IMR-90 (cell line): ENCODE data around the gene RIBC1. TPM values are rescaled to one million over a fixed set of nuclear protein-coding genes. Genes with fewer than 3 reads are reported as not detected.
"Not testable (repeated sequence)": the region's sequence is repeated elsewhere in the genome, so short reads cannot be mapped to it uniquely, and the experiment has no call there.

Experiments
- ATAC-seq: fragments of 200-7000 bp; cut with Tn5 transposase; 2 replicates; pipeline ENCODE4 v1.9.1; 2020; ENCODE audit warnings: low read depth, mild to moderate bottlenecking, moderate library complexity
- BruUV-seq: library from RNA; stranded (reverse); fragments of 400-500 nt; replicated peaks from 2 replicates; lab custom pipeline; 2021; lab: Mats Ljungman, UMichigan
- CTCF ChIA-PET: fragments of 300-600 bp; formaldehyde crosslinking; extraction: SDS; loops from one replicate; lab custom pipeline; 2021; ENCODE audit warnings: antibody characterized with exemption; lab: Yijun Ruan, JAX
- POLR2A ChIA-PET: fragments of 300-600 bp; sonication (Branson Sonifier 250); formaldehyde crosslinking; loops from one replicate; lab custom pipeline; 2022; ENCODE audit warnings: antibody characterized with exemption; ENCODE audit not compliant: unreplicated experiment; lab: Charles Lee
- DNase-seq: peaks from one replicate; pipeline ENCODE4 v3.0.0; 2013
- H2AFZ ChIP-seq: replicated peaks from 2 replicates; pipeline ENCODE3; 2013; ENCODE audit warnings: low read length, mild to moderate bottlenecking; ENCODE audit not compliant: poor library complexity
- H2AK5ac ChIP-seq: 2 replicates; pipeline ENCODE4 v1.6.1; 2013; ENCODE audit warnings: low read depth, low read length, inconsistent platforms
- H2AK9ac ChIP-seq: replicated peaks from 2 replicates; pipeline ENCODE3; 2013; ENCODE audit warnings: mild to moderate bottlenecking, low read depth, low read length, moderate library complexity; ENCODE audit not compliant: poor library complexity
- H2BK120ac ChIP-seq: 2 replicates; pipeline ENCODE4 v1.6.1; 2013; ENCODE audit warnings: low read depth, low read length, inconsistent platforms
- H2BK15ac ChIP-seq: 3 replicates; pipeline ENCODE4 v1.6.1; 2013; ENCODE audit warnings: low read depth, low read length, inconsistent platforms
- H2BK20ac ChIP-seq: 2 replicates; pipeline ENCODE4 v1.6.1; 2013; ENCODE audit warnings: low read depth, mild to moderate bottlenecking, inconsistent platforms, low read length, moderate library complexity
- H2BK5ac ChIP-seq: 2 replicates; pipeline ENCODE4 v1.6.1; 2013; ENCODE audit warnings: mild to moderate bottlenecking, low read depth, low read length, inconsistent platforms; ENCODE audit not compliant: poor library complexity, severe bottlenecking
- H3K14ac ChIP-seq: replicated peaks from 2 replicates; pipeline ENCODE4 v1.6.1; 2013; ENCODE audit warnings: low read depth, low read length, inconsistent platforms
- H3K18ac ChIP-seq: 2 replicates; pipeline ENCODE4 v1.6.1; 2013; ENCODE audit warnings: low read depth, low read length, control low read depth
- H3K23ac ChIP-seq: 2 replicates; pipeline ENCODE4 v1.6.1; 2013; ENCODE audit warnings: low read depth, low read length, inconsistent platforms
- H3K27ac ChIP-seq: 2 replicates; pipeline ENCODE4 v1.5.1; 2013; ENCODE audit warnings: mild to moderate bottlenecking, control low read depth, low read length; ENCODE audit not compliant: insufficient read depth
- H3K27me3 ChIP-seq: 2 replicates; pipeline ENCODE4 v1.6.1; 2013; ENCODE audit warnings: low read length; ENCODE audit not compliant: control insufficient read depth, insufficient read depth
- H3K36me3 ChIP-seq: 2 replicates; pipeline ENCODE4 v1.6.1; 2013; ENCODE audit warnings: low read length, mixed read lengths; ENCODE audit not compliant: control insufficient read depth, insufficient read depth
- H3K4ac ChIP-seq: 2 replicates; pipeline ENCODE4 v1.6.1; 2013; ENCODE audit warnings: low read depth, low read length, inconsistent platforms
- H3K4me1 ChIP-seq: 2 replicates; pipeline ENCODE4 v1.6.1; 2013; ENCODE audit warnings: low read length, mixed read lengths; ENCODE audit not compliant: control insufficient read depth, insufficient read depth
- H3K4me2 ChIP-seq: 2 replicates; pipeline ENCODE4 v1.6.1; 2013; ENCODE audit warnings: low read depth, mild to moderate bottlenecking, control low read depth, low read length, moderate library complexity
- H3K4me3 ChIP-seq: 2 replicates; pipeline ENCODE4 v1.5.1; 2013; ENCODE audit warnings: low read depth, mild to moderate bottlenecking, control low read depth, low read length, moderate library complexity; ENCODE audit not compliant: insufficient read depth
- H3K56ac ChIP-seq: 2 replicates; pipeline ENCODE4 v1.6.1; 2013; ENCODE audit warnings: low read length, inconsistent platforms; ENCODE audit not compliant: insufficient read depth; ENCODE audit errors: extremely low read depth
- H3K79me1 ChIP-seq, 2 experiments: 2 replicates each; pipeline ENCODE4 v1.6.1; 2013; ENCODE audit warnings: low read length in 2 of 2, inconsistent platforms in 1 of 2, low read depth in 1 of 2
- H3K9ac ChIP-seq: 2 replicates; pipeline ENCODE4 v1.6.1; 2013; ENCODE audit warnings: low read depth, low read length, control low read depth
- H3K9me1 ChIP-seq: 2 replicates; pipeline ENCODE4 v1.6.1; 2013; ENCODE audit warnings: low read length, inconsistent platforms; ENCODE audit not compliant: insufficient read depth
- H3K9me3 ChIP-seq: 2 replicates; pipeline ENCODE4 v1.6.1; 2013; ENCODE audit warnings: low read length; ENCODE audit not compliant: control insufficient read depth, insufficient read depth
- H4K20me1 ChIP-seq: 2 replicates; pipeline ENCODE4 v1.6.1; 2013; ENCODE audit warnings: low read length, inconsistent platforms; ENCODE audit not compliant: insufficient read depth
- H4K5ac ChIP-seq: 2 replicates; pipeline ENCODE4 v1.6.1; 2013; ENCODE audit warnings: mild to moderate bottlenecking, low read depth, low read length, control low read depth
- H4K8ac ChIP-seq, 2 experiments: 2 replicates each; pipeline ENCODE4 v1.6.1; 2013; ENCODE audit warnings: low read depth in 2 of 2, low read length in 2 of 2, control low read depth in 1 of 2, inconsistent platforms in 1 of 2
- H4K91ac ChIP-seq: 2 replicates; pipeline ENCODE4 v1.6.1; 2013; ENCODE audit warnings: low read depth, low read length, inconsistent platforms; ENCODE audit not compliant: insufficient read depth
- NFE2L2 ChIP-seq: fragments of 150-350 bp; IDR thresholded peaks from 2 replicates; pipeline ENCODE4 v1.6.1; 2016; ENCODE audit warnings: low read depth, mild to moderate bottlenecking, low read length
- RAD21 ChIP-seq: IDR thresholded peaks from 2 replicates; pipeline ENCODE4 v1.6.1; 2012; ENCODE audit warnings: low read length, improper control_type of control experiment
- WGBS, 2 experiments: methylation state at CpG; one replicate each; pipeline versions ENCODE4 v1.1.5 to v1.1.7; 2013; ENCODE audit warnings: missing lambda C conversion rate in 2 of 2; ENCODE audit not compliant: insufficient read length in 1 of 2; ENCODE audit errors: extremely low coverage in 2 of 2; 5-methylcytosine and 5-hydroxymethylcytosine counted together
- dilution Hi-C: fragments of 300-500 bp; cut with HindIII; formaldehyde crosslinking; loops from one replicate; pipeline ENCODE4 v1.14.3; 2018; ENCODE audit warnings: low sequenced_read_pairs; ENCODE audit not compliant: unreplicated experiment
- in situ Hi-C: fragments of 300-500 bp; cut with MboI; formaldehyde crosslinking; loops from 3 replicates; pipeline ENCODE4 v1.14.3; 2019; ENCODE audit warnings: low sequenced_read_pairs, inconsistent platforms, mixed read lengths
- intact Hi-C: fragments of 100-400 bp; cut with micrococcal nuclease; formaldehyde crosslinking; loops from 2 replicates; pipeline ENCODE4 v1.10.0; 2022
- polyA plus RNA-seq, 3 experiments: library from polyadenylated mRNA; depleted of rRNA; stranded (reverse); fragments of >200 nt; gene quantifications; 2 replicates each; pipeline ENCODE4 v1.2.3, GENCODE V29; 2012; ENCODE audit warnings: low replicate concordance in 1 of 3
- total RNA-seq: library from RNA; depleted of rRNA; stranded (reverse); fragments of >200 nt; gene quantifications from 2 replicates; pipeline ENCODE4 v1.2.3, GENCODE V29; 2012
- TF ChIP-seq, protein P1 (sequence below): fragments of 150-350 bp; IDR thresholded peaks from 2 replicates; pipeline ENCODE4 v1.6.1; 2016; ENCODE audit warnings: low read depth, mild to moderate bottlenecking, low read length, moderate library complexity, borderline replicate concordance
- TF ChIP-seq, protein P2 (sequence below): conservative IDR thresholded peaks from 2 replicates; pipeline ENCODE4 v1.5.1; 2012; ENCODE audit warnings: mild to moderate bottlenecking, low read depth, low read length, improper control_type of control experiment

Gene RIBC1
- total and polyA plus RNA-seq, 2 of the 4 experiments (the other 2 are of a cell fraction), result 0.31 to 0.36 TPM

DNA sequence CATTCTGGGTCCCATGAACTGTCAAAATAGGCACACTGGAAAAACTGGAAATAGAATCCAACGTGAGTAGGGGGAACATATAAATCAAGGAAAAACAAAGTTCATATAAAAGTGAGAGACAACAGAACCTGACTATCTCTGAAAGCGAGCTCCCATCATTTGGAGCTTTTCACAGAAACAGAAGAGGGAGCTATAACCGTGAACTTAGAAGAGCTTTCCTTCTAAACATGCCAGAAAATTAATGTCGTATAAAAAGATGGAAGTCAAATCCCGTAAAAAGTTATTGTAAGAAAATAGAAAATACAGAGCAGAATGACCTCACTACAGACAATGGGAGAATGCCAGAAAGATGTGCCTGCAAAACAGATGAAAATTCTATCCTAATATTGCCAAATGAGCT lies 35.4 kb downstream of the RIBC1 start:
- Histone ChIP-seq H2BK15ac (no peak overlapping the region), H3K79me1 (no peaks in the 10 kb centered on the region), H4K91ac (no peak overlapping the region), H3K56ac (no peak overlapping the region), H2BK5ac (no peak overlapping the region), H3K23ac (no peak overlapping the region), H3K4me3 (no peak overlapping the region), H4K20me1 (no peaks in the 10 kb centered on the region; the same call in 1 of the 2 replicates), H3K9me1 (no peaks in the 10 kb centered on the region), H2AK9ac (no peak overlapping the region), H3K27ac (no peak overlapping the region), H3K4me2 (no peak overlapping the region), H2AFZ (no peak overlapping the region), H3K18ac (no peak overlapping the region), H3K36me3 (no peaks in the 10 kb centered on the region), H3K14ac (no peak overlapping the region), H4K5ac (no peak overlapping the region), H3K4me1 (peaks cover 2% of the 10 kb centered on the region; the same call in 1 of the 2 replicates), H3K9ac (no peak overlapping the region), H2AK5ac (no peak overlapping the region), H3K4ac (no peak overlapping the region), H2BK20ac (no peak overlapping the region), H4K8ac (no peak overlapping the region), H3K9me3 (no peaks in the 10 kb centered on the region), H2BK120ac (no peak overlapping the region), H3K27me3 (peaks cover 11% of the 10 kb centered on the region)
- in situ Hi-C loops (no loop called here), dilution Hi-C loops (no loop called here), intact Hi-C loops (no loop called here)
- ChIA-PET CTCF (interaction anchor here (1.0 to 2.1 kb wide), 3 partner anchors 23 to 27 kb away, joined by 3 to 15 read pairs (median 6); no protein-coding TSS in a partner anchor), POLR2A (no interaction called here)
- DNase-seq, result peak; percentile 32
- no peak; the same call in 1 of the 2 replicates for ATAC-seq
- TF ChIP-seq, protein P1, sequence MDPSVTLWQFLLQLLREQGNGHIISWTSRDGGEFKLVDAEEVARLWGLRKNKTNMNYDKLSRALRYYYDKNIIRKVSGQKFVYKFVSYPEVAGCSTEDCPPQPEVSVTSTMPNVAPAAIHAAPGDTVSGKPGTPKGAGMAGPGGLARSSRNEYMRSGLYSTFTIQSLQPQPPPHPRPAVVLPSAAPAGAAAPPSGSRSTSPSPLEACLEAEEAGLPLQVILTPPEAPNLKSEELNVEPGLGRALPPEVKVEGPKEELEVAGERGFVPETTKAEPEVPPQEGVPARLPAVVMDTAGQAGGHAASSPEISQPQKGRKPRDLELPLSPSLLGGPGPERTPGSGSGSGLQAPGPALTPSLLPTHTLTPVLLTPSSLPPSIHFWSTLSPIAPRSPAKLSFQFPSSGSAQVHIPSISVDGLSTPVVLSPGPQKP, result no peak
- TF ChIP-seq NFE2L2, result no peak
- peak; percentile 28; the same call in 1 of the 2 replicates for TF ChIP-seq RAD21
- TF ChIP-seq, protein P2, sequence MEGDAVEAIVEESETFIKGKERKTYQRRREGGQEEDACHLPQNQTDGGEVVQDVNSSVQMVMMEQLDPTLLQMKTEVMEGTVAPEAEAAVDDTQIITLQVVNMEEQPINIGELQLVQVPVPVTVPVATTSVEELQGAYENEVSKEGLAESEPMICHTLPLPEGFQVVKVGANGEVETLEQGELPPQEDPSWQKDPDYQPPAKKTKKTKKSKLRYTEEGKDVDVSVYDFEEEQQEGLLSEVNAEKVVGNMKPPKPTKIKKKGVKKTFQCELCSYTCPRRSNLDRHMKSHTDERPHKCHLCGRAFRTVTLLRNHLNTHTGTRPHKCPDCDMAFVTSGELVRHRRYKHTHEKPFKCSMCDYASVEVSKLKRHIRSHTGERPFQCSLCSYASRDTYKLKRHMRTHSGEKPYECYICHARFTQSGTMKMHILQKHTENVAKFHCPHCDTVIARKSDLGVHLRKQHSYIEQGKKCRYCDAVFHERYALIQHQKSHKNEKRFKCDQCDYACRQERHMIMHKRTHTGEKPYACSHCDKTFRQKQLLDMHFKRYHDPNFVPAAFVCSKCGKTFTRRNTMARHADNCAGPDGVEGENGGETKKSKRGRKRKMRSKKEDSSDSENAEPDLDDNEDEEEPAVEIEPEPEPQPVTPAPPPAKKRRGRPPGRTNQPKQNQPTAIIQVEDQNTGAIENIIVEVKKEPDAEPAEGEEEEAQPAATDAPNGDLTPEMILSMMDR, result peak; percentile 34
- no CpG with 5 or more reads among the region's 5 CpGs for WGBS, 2 experiments
- BruUV-seq, result no TSS peak

DNA sequence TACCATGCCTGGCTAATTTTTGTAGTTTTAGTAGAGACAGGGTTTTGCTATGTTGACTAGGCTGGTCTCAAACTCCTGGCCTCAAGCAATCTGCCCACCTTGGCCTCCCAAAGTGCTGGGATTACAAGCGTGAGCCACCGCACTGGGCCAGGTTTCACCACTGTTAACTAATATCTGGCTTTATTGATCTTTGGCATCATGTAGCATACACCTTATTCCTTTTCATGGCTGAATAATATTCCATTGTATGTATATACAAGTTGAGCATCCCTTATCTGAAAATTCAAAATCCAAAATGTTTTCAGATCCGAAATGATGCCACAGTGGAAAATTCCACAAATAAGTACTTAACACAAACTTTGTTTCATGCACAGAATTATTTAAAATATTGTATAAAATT lies 46.0 kb downstream of the RIBC1 start:
- ATAC-seq, dilution Hi-C loops: not testable (repeated sequence)

More for the DNA sequence above, 46.0 kb downstream of the RIBC1 start:
- intact Hi-C loops, H3K9me1 ChIP-seq, H2BK20ac ChIP-seq, H4K8ac ChIP-seq, DNase-seq, H2AK5ac ChIP-seq, H3K23ac ChIP-seq, CTCF ChIA-PET, H3K18ac ChIP-seq, H3K9me3 ChIP-seq, H3K9ac ChIP-seq, BruUV-seq, H3K4ac ChIP-seq, H4K5ac ChIP-seq, H3K4me2 ChIP-seq, H4K91ac ChIP-seq, POLR2A ChIA-PET, in situ Hi-C loops, H3K79me1 ChIP-seq, H4K20me1 ChIP-seq, H2BK5ac ChIP-seq, H3K36me3 ChIP-seq, H2BK120ac ChIP-seq, H3K14ac ChIP-seq, H2AFZ ChIP-seq, H2BK15ac ChIP-seq, H3K4me1 ChIP-seq, H3K56ac ChIP-seq, H3K4me3 ChIP-seq, H3K27ac ChIP-seq, H2AK9ac ChIP-seq: not testable (repeated sequence)
- H3K27me3 ChIP-seq, result peaks cover 29% of the 10 kb centered on the region
- no CpG with 5 or more reads among the region's 3 CpGs for WGBS, 2 experiments
